ENCODE data around the gene TGIF1. TPM values are rescaled to one million over a fixed set of nuclear protein-coding genes. Genes with fewer than 3 reads are reported as not detected.

The TGIF1 gene
- total RNA-seq, 2 experiments from 2014 or later: 54.6 to 55.4 TPM

GRCh38 chr18:3456686-3457069, 6.7 kb downstream of the TGIF1 start:
- H3K36me3 Mint-ChIP-seq (ENCODE audit: low read depth): peaks cover 66% of the 10 kb centered on the region
- no peak overlapping the region for H3K4me3 Mint-ChIP-seq
- peaks cover 5% of the 10 kb centered on the region for H3K9me3 Mint-ChIP-seq
- ATAC-seq (ENCODE audit: poor library complexity): no peak
- no peak for DNase-seq
- no peaks in the 10 kb centered on the region for H3K27me3 Mint-ChIP-seq
- ChIA-PET POLR2A (interaction anchor here (1.0 to 7.1 kb wide), 3 partner anchors 8 to 138 kb away, joined by 3 to 66 read pairs (median 20); partner anchors contain the start of gene TGIF1), CTCF (interaction anchor here (2.5 to 6.4 kb wide), 3 partner anchors 129 to 159 kb away, joined by 12 to 51 read pairs (median 17); no protein-coding TSS in a partner anchor)
- Histone ChIP-seq H3K36me3 (ENCODE audit: insufficient read depth, low read length) (peaks cover 19% of the 10 kb centered on the region), H3K27ac (ENCODE audit: low read depth in 1 of 2, low read length in 2 of 2) (no peak overlapping the region), H3K4me3 (ENCODE audit: low read length) (no peak overlapping the region), H3K27me3 (ENCODE audit: control insufficient read depth in 1 of 2, insufficient read depth in 2 of 2, low read length in 2 of 2) (no peaks in the 10 kb centered on the region), H3K9me3 (ENCODE audit: control insufficient read depth in 1 of 2, insufficient read depth in 1 of 2, low read length in 2 of 2) (peaks cover 0 to under 1% of the 10 kb centered on the region in 2 experiments), H3K4me1 (ENCODE audit: insufficient read depth, low read length) (peaks cover 29% of the 10 kb centered on the region)
- H3K27ac Mint-ChIP-seq: peak overlapping the region; percentile 92
- TF ChIP-seq CTCF (IDR thresholded peaks at IDR 0.05): no peak
- H3K4me1 Mint-ChIP-seq (ENCODE audit: low read depth): peaks cover 70% of the 10 kb centered on the region
- intact Hi-C loops (cut with DNase I, micrococcal nuclease): loop anchor here in 1 of 2 experiments (2.0 to 10.0 kb wide), 2 partner anchors 212 to 522 kb away; no protein-coding TSS in a partner anchor

- intact Hi-C loops (cut with DNase I, micrococcal nuclease): loop anchor here in 1 of 2 experiments (2.0 to 10.0 kb wide), 2 partner anchors 212 to 522 kb away; no protein-coding TSS in a partner anchor
- H3K27me3 Mint-ChIP-seq: no peaks in the 10 kb centered on the region
- Histone ChIP-seq H3K4me1 (ENCODE audit: insufficient read depth, low read length) (peaks cover 23% of the 10 kb centered on the region), H3K4me3 (ENCODE audit: low read length) (no peak overlapping the region), H3K27ac (ENCODE audit: low read depth in 1 of 2, low read length in 2 of 2) (no peak overlapping the region), H3K9me3 (ENCODE audit: control insufficient read depth in 1 of 2, insufficient read depth in 1 of 2, low read length in 2 of 2) (peaks cover 0 to 3% of the 10 kb centered on the region in 2 experiments), H3K27me3 (ENCODE audit: control insufficient read depth in 1 of 2, insufficient read depth in 2 of 2, low read length in 2 of 2) (no peaks in the 10 kb centered on the region), H3K36me3 (ENCODE audit: insufficient read depth, low read length) (peaks cover 19% of the 10 kb centered on the region)
- H3K4me3 Mint-ChIP-seq: no peak overlapping the region
- H3K9me3 Mint-ChIP-seq: peaks cover 7% of the 10 kb centered on the region
- DNase-seq (no peak), ATAC-seq (ENCODE audit: poor library complexity) (no peak)
- TF ChIP-seq CTCF (IDR thresholded peaks at IDR 0.05): no peak
- POLR2A ChIA-PET: interaction anchor here (1.0 to 7.1 kb wide), 6 partner anchors 9 to 146 kb away, joined by 3 to 66 read pairs (median 4); partner anchors contain the start of gene TGIF1
- CTCF ChIA-PET: interaction anchor here (1.1 to 2.5 kb wide), 4 partner anchors 9 to 209 kb away, joined by 5 to 12 read pairs (median 7); no protein-coding TSS in a partner anchor
- peak overlapping the region; percentile 92 for H3K27ac Mint-ChIP-seq
- H3K4me1 Mint-ChIP-seq (ENCODE audit: low read depth): peaks cover 69% of the 10 kb centered on the region
- H3K36me3 Mint-ChIP-seq (ENCODE audit: low read depth): peaks cover 72% of the 10 kb centered on the region
Measured at GRCh38 chr18:3457261-3457724, 7.3 kb downstream of the TGIF1 start.

GRCh38 chr18:3458378-3458777, 8.4 kb downstream of the TGIF1 start:
- ATAC-seq (ENCODE audit: poor library complexity) (peak; percentile 51), DNase-seq (peak in 6 of 14 experiments; percentile 8 to 79 (median 28))
- H3K4me1 Mint-ChIP-seq (ENCODE audit: low read depth): peaks cover 58% of the 10 kb centered on the region
- H3K9me3 ChIP-seq (ENCODE audit: control insufficient read depth in 1 of 2, insufficient read depth in 1 of 2, low read length in 2 of 2): peaks cover 0 to 3% of the 10 kb centered on the region in 2 experiments
- no peaks in the 10 kb centered on the region for H3K27me3 Mint-ChIP-seq
- intact Hi-C loops (cut with DNase I, micrococcal nuclease): loop anchor here in 1 of 2 experiments (10.0 kb wide), 1 partner anchor 524 kb away; no protein-coding TSS in a partner anchor
- H3K4me3 ChIP-seq (ENCODE audit: low read length): no peak overlapping the region
- H3K27ac ChIP-seq (ENCODE audit: low read depth in 1 of 2, low read length in 2 of 2): peak overlapping the region in 1 of 2 donors; percentile 67
- peak overlapping the region; percentile 92 for H3K27ac Mint-ChIP-seq
- no peaks in the 10 kb centered on the region for H3K27me3 ChIP-seq (ENCODE audit: control insufficient read depth in 1 of 2, insufficient read depth in 2 of 2, low read length in 2 of 2)
- CTCF ChIA-PET: interaction anchor here (1.0 to 2.8 kb wide), 9 partner anchors 8 to 208 kb away, joined by 3 to 19 read pairs (median 5); no protein-coding TSS in a partner anchor
- no peak for TF ChIP-seq CTCF (IDR thresholded peaks at IDR 0.05)
- H3K4me1 ChIP-seq (ENCODE audit: insufficient read depth, low read length): peaks cover 12% of the 10 kb centered on the region
- H3K36me3 ChIP-seq (ENCODE audit: insufficient read depth, low read length): peaks cover 19% of the 10 kb centered on the region
- POLR2A ChIA-PET: interaction anchor here (1.1 to 7.1 kb wide), 9 partner anchors 8 to 208 kb away, joined by 3 to 66 read pairs (median 5); partner anchors contain the start of gene TGIF1
- peak overlapping the region; percentile 54 for H3K4me3 Mint-ChIP-seq
- peaks cover 7% of the 10 kb centered on the region for H3K9me3 Mint-ChIP-seq
- H3K36me3 Mint-ChIP-seq (ENCODE audit: low read depth): peaks cover 66% of the 10 kb centered on the region
